ENCODE measurements around the gene TDRD7. TPM values are rescaled to one million over a fixed set of nuclear protein-coding genes. Genes with fewer than 3 reads are reported as not detected.

Gene TDRD7
- polyA plus RNA-seq, 1 donor (not counting 4 experiments of a cell fraction or from before 2014, with no cell fraction given), result 10.5 TPM

- FAIRE-seq, result no peak
- H3K27me3 ChIP-seq (ENCODE audit: control insufficient read depth, extremely low read depth, insufficient read depth, low read length), result no peaks in the 10 kb centered on the region
- H3K27ac ChIP-seq (ENCODE audit: control insufficient read depth, insufficient read depth, low read length), result no peak overlapping the region
- H3K4me2 ChIP-seq (ENCODE audit: control insufficient read depth, extremely low read depth, insufficient read depth, low read depth, low read length), result no peak overlapping the region
- no peak overlapping the region for H2AFZ ChIP-seq (ENCODE audit: control insufficient read depth, low read length)
- dilution Hi-C loops (cut with MboI; ENCODE audit: extremely low pct_ligation_motif_present, low sequenced_read_pairs), result no loop called here
- no peak for TF ChIP-seq CTCF (optimal IDR thresholded peaks at IDR 0.05 in 1 of 3, IDR thresholded peaks at IDR 0.05 in 1 of 3, conservative IDR thresholded peaks at IDR 0.05 in 1 of 3; ENCODE audit: extremely low read depth in 1 of 3, insufficient read depth in 2 of 3, low read length in 3 of 3)
- no peak for TF ChIP-seq EZH2 (IDR thresholded peaks at IDR 0.05; ENCODE audit: low read length)
- H3K9me3 ChIP-seq (ENCODE audit: control insufficient read depth, low read depth, low read length), result no peaks in the 10 kb centered on the region
- H3K4me3 ChIP-seq (ENCODE audit: control insufficient read depth in 2 of 3, extremely low read depth in 1 of 3, insufficient read depth in 2 of 3, low read depth in 1 of 3, low read length in 3 of 3), result no peak overlapping the region
- H4K20me1 ChIP-seq (ENCODE audit: control insufficient read depth, extremely low read depth, insufficient read depth, low read length), result no peaks in the 10 kb centered on the region
- no peak for DNase-seq (ENCODE audit: low read depth, low spot score)
- H3K9ac ChIP-seq (ENCODE audit: control insufficient read depth, extremely low read depth, insufficient read depth, low read length), result no peak overlapping the region
- no peaks in the 10 kb centered on the region for H3K36me3 ChIP-seq (ENCODE audit: control insufficient read depth in 2 of 2, extremely low read depth in 1 of 2, insufficient read depth in 2 of 2, low read length in 2 of 2)
- no peaks in the 10 kb centered on the region for H3K79me2 ChIP-seq (ENCODE audit: control insufficient read depth, insufficient read depth, low read length)
- H3K9me1 ChIP-seq (ENCODE audit: control insufficient read depth, extremely low read depth, insufficient read depth, low read length), result no peaks in the 10 kb centered on the region
- H3K4me1 ChIP-seq (ENCODE audit: control insufficient read depth, extremely low read depth, insufficient read depth, low read length), result no peaks in the 10 kb centered on the region
These were observed 116.8 kb downstream of the TDRD7 start for GRCh38 chr9:97528529-97529230.

DNA sequence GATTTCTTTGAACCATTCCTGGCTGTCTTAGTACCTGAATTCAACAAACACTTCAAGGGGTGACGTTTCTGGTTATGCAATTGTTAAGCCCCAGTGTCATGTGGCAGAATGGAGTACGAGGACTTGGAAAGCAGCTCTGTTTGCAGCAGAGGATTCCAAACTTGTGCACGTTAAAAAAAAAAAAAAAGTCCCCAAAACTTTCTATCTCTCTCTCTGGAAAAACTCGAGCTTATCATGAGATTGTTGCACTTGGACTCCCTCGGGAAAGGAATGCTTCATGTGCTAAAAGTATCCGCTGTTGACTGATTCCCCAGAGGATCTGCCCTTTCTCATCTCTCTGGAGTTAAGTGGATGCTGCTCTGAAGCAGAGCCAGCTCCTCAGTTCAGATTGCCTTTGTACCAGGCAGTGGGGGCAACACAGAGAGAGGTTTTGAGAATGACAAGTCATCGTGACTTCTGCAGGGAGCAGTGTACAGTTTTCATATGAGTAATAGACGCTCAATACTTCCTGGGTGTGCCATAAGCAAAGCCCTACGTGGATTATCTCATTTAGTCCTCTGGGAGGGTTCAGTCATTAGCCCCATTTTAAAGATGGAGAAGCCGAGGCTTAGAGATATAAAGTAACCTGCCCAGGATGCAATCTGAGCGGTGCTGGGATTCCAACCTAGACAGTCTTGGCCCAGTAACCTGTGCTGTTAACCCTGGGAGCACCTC, 117.6 kb downstream of the TDRD7 start:
- no peak for TF ChIP-seq CTCF (optimal IDR thresholded peaks at IDR 0.05 in 1 of 3, IDR thresholded peaks at IDR 0.05 in 1 of 3, conservative IDR thresholded peaks at IDR 0.05 in 1 of 3; ENCODE audit: extremely low read depth in 1 of 3, insufficient read depth in 2 of 3, low read length in 3 of 3)
- no peak for TF ChIP-seq EZH2 (IDR thresholded peaks at IDR 0.05; ENCODE audit: low read length)
- Histone ChIP-seq H3K4me1 (ENCODE audit: control insufficient read depth, extremely low read depth, insufficient read depth, low read length) (no peaks in the 10 kb centered on the region), H3K27ac (ENCODE audit: control insufficient read depth, insufficient read depth, low read length) (no peak overlapping the region), H3K9me1 (ENCODE audit: control insufficient read depth, extremely low read depth, insufficient read depth, low read length) (no peaks in the 10 kb centered on the region), H3K27me3 (ENCODE audit: control insufficient read depth, extremely low read depth, insufficient read depth, low read length) (no peaks in the 10 kb centered on the region), H3K4me2 (ENCODE audit: control insufficient read depth, extremely low read depth, insufficient read depth, low read depth, low read length) (no peak overlapping the region), H3K36me3 (ENCODE audit: control insufficient read depth in 2 of 2, extremely low read depth in 1 of 2, insufficient read depth in 2 of 2, low read length in 2 of 2) (no peaks in the 10 kb centered on the region), H3K4me3 (ENCODE audit: control insufficient read depth in 2 of 3, extremely low read depth in 1 of 3, insufficient read depth in 2 of 3, low read depth in 1 of 3, low read length in 3 of 3) (no peak overlapping the region), H3K9me3 (ENCODE audit: control insufficient read depth, low read depth, low read length) (no peaks in the 10 kb centered on the region), H3K79me2 (ENCODE audit: control insufficient read depth, insufficient read depth, low read length) (no peaks in the 10 kb centered on the region), H2AFZ (ENCODE audit: control insufficient read depth, low read length) (no peak overlapping the region), H4K20me1 (ENCODE audit: control insufficient read depth, extremely low read depth, insufficient read depth, low read length) (no peaks in the 10 kb centered on the region), H3K9ac (ENCODE audit: control insufficient read depth, extremely low read depth, insufficient read depth, low read length) (no peak overlapping the region)
- dilution Hi-C loops (cut with MboI; ENCODE audit: extremely low pct_ligation_motif_present, low sequenced_read_pairs), result no loop called here
- DNase-seq (ENCODE audit: low read depth, low spot score) (no peak), FAIRE-seq (no peak)

All from keratinocyte (primary cell).